Measurements from ENCODE around the gene PRDM9.
"Not testable (repeated sequence)": the region's sequence is repeated elsewhere in the genome, so short reads cannot be mapped to it uniquely, and the experiment has no call there.

Gene PRDM9

GRCh38 chr5:23490993-23491392 is 16.4 kb upstream of the PRDM9 start:
- no peak for TF ChIP-seq CTCF (conservative IDR thresholded peaks at IDR 0.05; ENCODE audit: low read depth, low read length)
- no peak overlapping the region for H3K27ac ChIP-seq
- no peaks in the 10 kb centered on the region for H4K20me1 ChIP-seq (ENCODE audit: insufficient read depth)
- no peaks in the 10 kb centered on the region for H3K36me3 ChIP-seq (ENCODE audit: insufficient read depth)
- H3K9ac ChIP-seq: no peak overlapping the region
- H3K4me2 ChIP-seq: no peak overlapping the region
- no peak overlapping the region for H3K4me3 ChIP-seq (IDR thresholded peaks at IDR 0.05; ENCODE audit: insufficient read depth, low read depth, low read length)
- H3K27me3 ChIP-seq (ENCODE audit: insufficient read depth, low read depth): no peaks in the 10 kb centered on the region
- H3K4me1 ChIP-seq (ENCODE audit: low read depth, poor library complexity, severe bottlenecking): no peaks in the 10 kb centered on the region
- no peak overlapping the region for H2AFZ ChIP-seq (ENCODE audit: low read depth)
- no peaks in the 10 kb centered on the region for H3K79me2 ChIP-seq (ENCODE audit: insufficient read depth, low read depth)

GRCh38 chr5:23494558-23494957 is 12.9 kb upstream of the PRDM9 start:
- Histone ChIP-seq H3K79me2 (ENCODE audit: insufficient read depth, low read depth) (no peaks in the 10 kb centered on the region), H3K4me3 (IDR thresholded peaks at IDR 0.05; ENCODE audit: insufficient read depth, low read depth, low read length) (no peak overlapping the region), H3K36me3 (ENCODE audit: insufficient read depth) (no peaks in the 10 kb centered on the region), H3K4me1 (ENCODE audit: low read depth, poor library complexity, severe bottlenecking) (no peaks in the 10 kb centered on the region), H3K27me3 (ENCODE audit: insufficient read depth, low read depth) (no peaks in the 10 kb centered on the region), H2AFZ (ENCODE audit: low read depth) (no peak overlapping the region), H3K27ac (no peak overlapping the region), H3K4me2 (no peak overlapping the region), H3K9ac (no peak overlapping the region), H4K20me1 (ENCODE audit: insufficient read depth) (no peaks in the 10 kb centered on the region)
- no peak for TF ChIP-seq CTCF (conservative IDR thresholded peaks at IDR 0.05; ENCODE audit: low read depth, low read length)

GRCh38 chr5:23496576-23496975 is 10.8 kb upstream of the PRDM9 start:
- Histone ChIP-seq H3K27ac (no peak overlapping the region), H3K4me1 (ENCODE audit: low read depth, poor library complexity, severe bottlenecking) (no peaks in the 10 kb centered on the region), H2AFZ (ENCODE audit: low read depth) (no peak overlapping the region), H3K4me2 (no peak overlapping the region), H3K9ac (no peak overlapping the region), H3K36me3 (ENCODE audit: insufficient read depth) (no peaks in the 10 kb centered on the region), H3K4me3 (IDR thresholded peaks at IDR 0.05; ENCODE audit: insufficient read depth, low read depth, low read length) (no peak overlapping the region), H3K27me3 (ENCODE audit: insufficient read depth, low read depth) (no peaks in the 10 kb centered on the region), H3K79me2 (ENCODE audit: insufficient read depth, low read depth) (no peaks in the 10 kb centered on the region), H4K20me1 (ENCODE audit: insufficient read depth) (no peaks in the 10 kb centered on the region)
- no peak for TF ChIP-seq CTCF (conservative IDR thresholded peaks at IDR 0.05; ENCODE audit: low read depth, low read length)

- Histone ChIP-seq H3K4me3 (IDR thresholded peaks at IDR 0.05; ENCODE audit: insufficient read depth, low read depth, low read length) (no peak overlapping the region), H3K79me2 (ENCODE audit: insufficient read depth, low read depth) (no peaks in the 10 kb centered on the region), H3K27ac (no peak overlapping the region), H3K27me3 (ENCODE audit: insufficient read depth, low read depth) (no peaks in the 10 kb centered on the region), H3K36me3 (ENCODE audit: insufficient read depth) (no peaks in the 10 kb centered on the region), H4K20me1 (ENCODE audit: insufficient read depth) (no peaks in the 10 kb centered on the region), H2AFZ (ENCODE audit: low read depth) (no peak overlapping the region), H3K9ac (no peak overlapping the region), H3K4me2 (no peak overlapping the region), H3K4me1 (ENCODE audit: low read depth, poor library complexity, severe bottlenecking) (no peaks in the 10 kb centered on the region)
- TF ChIP-seq CTCF (conservative IDR thresholded peaks at IDR 0.05; ENCODE audit: low read depth, low read length): no peak
Observed at GRCh38 chr5:23506329-23507236, 826 bp upstream of the PRDM9 start.

- H3K4me3 ChIP-seq (IDR thresholded peaks at IDR 0.05; ENCODE audit: insufficient read depth, low read depth, low read length); H3K4me1 ChIP-seq (ENCODE audit: low read depth, poor library complexity, severe bottlenecking); H3K9ac ChIP-seq; H4K20me1 ChIP-seq (ENCODE audit: insufficient read depth); H3K79me2 ChIP-seq (ENCODE audit: insufficient read depth, low read depth); H3K4me2 ChIP-seq; H3K27me3 ChIP-seq (ENCODE audit: insufficient read depth, low read depth); H3K36me3 ChIP-seq (ENCODE audit: insufficient read depth); H3K27ac ChIP-seq; H2AFZ ChIP-seq (ENCODE audit: low read depth): not testable (repeated sequence)
Observed at GRCh38 chr5:23510434-23510833, 3.0 kb downstream of the PRDM9 start.
